Measurements from ENCODE around the gene ERO1A. TPM values are rescaled to one million over a fixed set of nuclear protein-coding genes. Genes with fewer than 3 reads are reported as not detected.

Gene ERO1A
- total and polyA plus RNA-seq, 4 donors: 16.5 to 42.3 (median 20.0) TPM

GRCh38 chr14:52602131-52602530 lies 93.2 kb downstream of the ERO1A start:
- Histone ChIP-seq H3K4me3 (ENCODE audit: low read depth in 1 of 3, low read length in 3 of 3) (no peak overlapping the region), H3K9me3 (ENCODE audit: control insufficient read depth in 4 of 4, low read length in 3 of 4) (peaks cover 2 to 3% (median 3%) of the 10 kb centered on the region in 4 donors), H3K4me1 (ENCODE audit: control insufficient read depth in 4 of 4, insufficient read depth in 4 of 4, low read length in 3 of 4) (no peaks in the 10 kb centered on the region), H3K36me3 (ENCODE audit: control insufficient read depth in 4 of 4, insufficient read depth in 3 of 4, low read depth in 1 of 4, low read length in 3 of 4) (no peaks in the 10 kb centered on the region), H3K27ac (ENCODE audit: low read depth in 1 of 2, low read length in 2 of 2) (no peak overlapping the region), H3K9ac (ENCODE audit: low read depth in 1 of 2, low read length in 2 of 2) (no peak overlapping the region), H3K27me3 (ENCODE audit: control insufficient read depth in 4 of 4, insufficient read depth in 4 of 4, low read length in 3 of 4) (no peaks in the 10 kb centered on the region)
- 85% methylated on average over 1 of the region's 1 CpG for WGBS
- DNase-seq (ENCODE audit: low spot score): no peak
- TF ChIP-seq FOXA2 (IDR thresholded peaks at IDR 0.05): no peak
- TF ChIP-seq TAF1 (conservative IDR thresholded peaks at IDR 0.05): no peak
- no peak for TF ChIP-seq RXRA (IDR thresholded peaks at IDR 0.05)
- TF ChIP-seq HNF4G (IDR thresholded peaks at IDR 0.05): no peak
- no peak for TF ChIP-seq EGR1 (IDR thresholded peaks at IDR 0.05; ENCODE audit: low read depth in 2 of 2)
- TF ChIP-seq HNF4A (conservative IDR thresholded peaks at IDR 0.05): no peak
- no peak for TF ChIP-seq FOXA1 (IDR thresholded peaks at IDR 0.05)
- no peak for TF ChIP-seq GABPA (IDR thresholded peaks at IDR 0.05 in 1 of 2, conservative IDR thresholded peaks at IDR 0.05 in 1 of 2)
- TF ChIP-seq RAD21 (IDR thresholded peaks at IDR 0.05): no peak
- TF ChIP-seq MAX (IDR thresholded peaks at IDR 0.05): no peak
- TF ChIP-seq JUND (IDR thresholded peaks at IDR 0.05): no peak
- TF ChIP-seq NR2F2 (IDR thresholded peaks at IDR 0.05): no peak
- TF ChIP-seq, protein P1, sequence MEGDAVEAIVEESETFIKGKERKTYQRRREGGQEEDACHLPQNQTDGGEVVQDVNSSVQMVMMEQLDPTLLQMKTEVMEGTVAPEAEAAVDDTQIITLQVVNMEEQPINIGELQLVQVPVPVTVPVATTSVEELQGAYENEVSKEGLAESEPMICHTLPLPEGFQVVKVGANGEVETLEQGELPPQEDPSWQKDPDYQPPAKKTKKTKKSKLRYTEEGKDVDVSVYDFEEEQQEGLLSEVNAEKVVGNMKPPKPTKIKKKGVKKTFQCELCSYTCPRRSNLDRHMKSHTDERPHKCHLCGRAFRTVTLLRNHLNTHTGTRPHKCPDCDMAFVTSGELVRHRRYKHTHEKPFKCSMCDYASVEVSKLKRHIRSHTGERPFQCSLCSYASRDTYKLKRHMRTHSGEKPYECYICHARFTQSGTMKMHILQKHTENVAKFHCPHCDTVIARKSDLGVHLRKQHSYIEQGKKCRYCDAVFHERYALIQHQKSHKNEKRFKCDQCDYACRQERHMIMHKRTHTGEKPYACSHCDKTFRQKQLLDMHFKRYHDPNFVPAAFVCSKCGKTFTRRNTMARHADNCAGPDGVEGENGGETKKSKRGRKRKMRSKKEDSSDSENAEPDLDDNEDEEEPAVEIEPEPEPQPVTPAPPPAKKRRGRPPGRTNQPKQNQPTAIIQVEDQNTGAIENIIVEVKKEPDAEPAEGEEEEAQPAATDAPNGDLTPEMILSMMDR (IDR thresholded peaks at IDR 0.05; ENCODE audit: low read depth, low read length, missing input control): no peak
- TF ChIP-seq ZBTB33 (IDR thresholded peaks at IDR 0.05): no peak
- TF ChIP-seq SP1 (IDR thresholded peaks at IDR 0.05): no peak
- TF ChIP-seq REST (IDR thresholded peaks at IDR 0.05): no peak
- no peak for TF ChIP-seq YY1 (IDR thresholded peaks at IDR 0.05)
- TF ChIP-seq, protein P2, sequence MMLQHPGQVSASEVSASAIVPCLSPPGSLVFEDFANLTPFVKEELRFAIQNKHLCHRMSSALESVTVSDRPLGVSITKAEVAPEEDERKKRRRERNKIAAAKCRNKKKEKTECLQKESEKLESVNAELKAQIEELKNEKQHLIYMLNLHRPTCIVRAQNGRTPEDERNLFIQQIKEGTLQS (IDR thresholded peaks at IDR 0.05): no peak

All from liver (tissue), 9 donors.